Neural progenitor cell (in vitro differentiated cells): ENCODE data around the gene SPATA31D3.

Experiments used
- EZH2 ChIP-seq: fragments of 200-600 bp; sonication (generic); IDR thresholded peaks from 2 replicates; pipeline ENCODE4 v1.6.1; 2017; ENCODE audit warnings: antibody characterized with exemption, mild to moderate bottlenecking, moderate library complexity
- EZH2phosphoT487 ChIP-seq: fragments of 200-600 bp; sonication (generic); IDR thresholded peaks from 2 replicates; pipeline ENCODE4 v1.6.1; 2017; ENCODE audit warnings: antibody characterized with exemption
- TF ChIP-seq, protein P1 (sequence below): fragments of 200-600 bp; sonication (generic); IDR thresholded peaks from 2 replicates; pipeline ENCODE4 v1.5.1; 2017; ENCODE audit warnings: antibody characterized with exemption, mild to moderate bottlenecking

- TF ChIP-seq, protein P1, sequence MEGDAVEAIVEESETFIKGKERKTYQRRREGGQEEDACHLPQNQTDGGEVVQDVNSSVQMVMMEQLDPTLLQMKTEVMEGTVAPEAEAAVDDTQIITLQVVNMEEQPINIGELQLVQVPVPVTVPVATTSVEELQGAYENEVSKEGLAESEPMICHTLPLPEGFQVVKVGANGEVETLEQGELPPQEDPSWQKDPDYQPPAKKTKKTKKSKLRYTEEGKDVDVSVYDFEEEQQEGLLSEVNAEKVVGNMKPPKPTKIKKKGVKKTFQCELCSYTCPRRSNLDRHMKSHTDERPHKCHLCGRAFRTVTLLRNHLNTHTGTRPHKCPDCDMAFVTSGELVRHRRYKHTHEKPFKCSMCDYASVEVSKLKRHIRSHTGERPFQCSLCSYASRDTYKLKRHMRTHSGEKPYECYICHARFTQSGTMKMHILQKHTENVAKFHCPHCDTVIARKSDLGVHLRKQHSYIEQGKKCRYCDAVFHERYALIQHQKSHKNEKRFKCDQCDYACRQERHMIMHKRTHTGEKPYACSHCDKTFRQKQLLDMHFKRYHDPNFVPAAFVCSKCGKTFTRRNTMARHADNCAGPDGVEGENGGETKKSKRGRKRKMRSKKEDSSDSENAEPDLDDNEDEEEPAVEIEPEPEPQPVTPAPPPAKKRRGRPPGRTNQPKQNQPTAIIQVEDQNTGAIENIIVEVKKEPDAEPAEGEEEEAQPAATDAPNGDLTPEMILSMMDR, result no peak
- TF ChIP-seq EZH2phosphoT487, result no peak
- TF ChIP-seq EZH2, result no peak
These were observed 40.7 kb upstream of the SPATA31D3 start for GRCh38 chr9:81902626-81903025.
